DMS 273 (cell line): ENCODE data around the gene CPHXL2.

Source experiments
- DNase-seq: peaks from one replicate; lab custom pipeline; 2025; ENCODE audit not compliant: unreplicated experiment; lab: John Stamatoyannopoulos, UW

CPHXL2 gene

DNA sequence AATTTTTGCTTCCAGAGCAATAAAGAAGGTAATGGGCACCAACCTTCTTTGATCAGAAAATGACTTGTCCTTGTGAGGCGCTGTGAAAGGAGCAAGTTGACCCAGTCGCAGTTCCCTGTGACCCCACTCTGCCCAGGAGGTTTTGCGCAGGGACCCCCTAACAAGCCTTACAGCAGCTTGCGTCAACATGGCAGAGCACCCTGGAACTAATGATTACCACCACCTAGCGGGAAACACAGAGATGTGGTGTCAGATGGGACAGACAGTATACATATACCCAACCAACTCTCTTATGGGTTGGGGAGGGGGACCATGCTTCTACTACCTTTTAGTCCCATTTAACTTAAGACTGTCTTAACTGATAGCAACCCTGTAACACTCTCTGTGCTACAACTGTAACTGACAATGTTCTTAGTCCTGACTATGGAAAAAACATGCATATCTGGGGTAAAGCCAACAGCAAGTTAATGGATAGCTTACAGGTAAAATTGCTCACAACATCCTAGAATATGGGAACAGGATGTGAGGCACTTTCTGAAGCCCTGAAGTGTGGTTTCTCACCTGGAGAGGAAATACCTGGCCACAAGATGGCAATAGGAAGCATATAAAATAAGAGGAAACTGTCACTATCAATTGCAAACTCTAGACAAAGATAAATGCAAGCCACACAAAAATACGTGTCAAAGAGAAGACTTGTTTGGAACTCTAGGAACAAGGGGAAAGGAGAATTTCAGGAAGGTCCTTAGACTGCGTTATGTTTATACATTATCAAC is 32.4 kb downstream of the CPHXL2 start:
- no peak for DNase-seq

GRCh38 chr16:75640598-75640997 is 36.2 kb downstream of the CPHXL2 start:
- no peak for DNase-seq

DNA sequence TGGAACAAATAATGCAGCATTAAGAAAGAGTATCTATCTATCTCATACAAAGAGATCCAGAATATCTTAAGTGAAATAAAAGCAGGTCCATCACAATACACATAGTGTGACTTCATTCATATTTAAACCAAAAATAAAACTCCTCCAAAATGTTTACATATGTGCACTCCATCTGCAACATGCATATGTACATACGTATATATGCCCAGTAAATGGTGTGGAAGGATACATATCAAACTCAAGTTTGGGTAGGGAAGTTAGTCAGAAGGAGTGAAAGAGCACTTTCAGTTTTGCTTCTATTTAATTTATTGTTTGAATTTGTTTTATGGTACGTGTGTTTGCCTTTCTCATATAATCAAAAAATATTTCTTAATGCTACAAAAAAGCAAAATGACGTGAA is 41.8 kb downstream of the CPHXL2 start:
- DNase-seq: no peak

- DNase-seq: no peak
Measured at GRCh38 chr16:75632857-75633256, 44.0 kb downstream of the CPHXL2 start.

DNA sequence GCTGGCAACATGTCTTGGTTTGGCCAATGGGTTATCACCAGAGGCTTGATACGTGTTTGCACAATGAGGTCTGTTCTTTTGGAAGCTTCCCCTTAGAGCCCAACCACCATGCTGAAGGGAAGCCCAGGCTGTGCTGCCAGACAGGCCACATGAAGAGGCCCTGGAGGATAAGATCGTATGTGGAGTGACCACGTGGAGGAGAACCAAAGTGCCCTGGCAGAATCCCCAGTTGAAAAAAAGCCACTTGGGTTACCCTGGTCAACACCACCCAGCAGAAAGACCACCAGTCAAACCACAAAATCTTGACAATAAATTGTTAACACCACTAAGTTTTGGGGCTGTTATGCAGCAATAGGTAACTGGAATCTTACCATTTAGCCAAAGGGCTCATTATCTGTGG is 46.8 kb downstream of the CPHXL2 start:
- no peak for DNase-seq

DNA sequence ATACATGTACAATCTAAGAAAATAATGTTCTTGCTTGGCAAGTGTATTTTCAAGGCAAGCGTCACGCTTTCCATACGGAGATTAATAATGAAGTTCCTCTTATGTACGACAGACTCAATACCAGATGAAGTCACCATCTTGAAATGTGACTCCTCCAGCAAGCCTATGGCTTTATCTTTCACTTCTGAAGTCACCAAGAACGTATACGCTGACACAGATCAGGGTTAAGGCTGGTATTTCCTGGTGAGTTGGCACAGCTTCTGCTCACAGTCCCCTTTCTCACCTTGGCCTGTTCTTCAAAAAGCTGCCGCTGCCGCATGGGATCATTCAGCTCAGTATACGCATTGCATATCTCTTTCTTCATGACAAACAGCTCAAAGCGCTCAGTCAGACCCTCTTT is 47.7 kb downstream of the CPHXL2 start:
- no peak for DNase-seq

- no peak for DNase-seq
Measured at GRCh38 chr16:75628351-75628750, 48.5 kb downstream of the CPHXL2 start.

DNA sequence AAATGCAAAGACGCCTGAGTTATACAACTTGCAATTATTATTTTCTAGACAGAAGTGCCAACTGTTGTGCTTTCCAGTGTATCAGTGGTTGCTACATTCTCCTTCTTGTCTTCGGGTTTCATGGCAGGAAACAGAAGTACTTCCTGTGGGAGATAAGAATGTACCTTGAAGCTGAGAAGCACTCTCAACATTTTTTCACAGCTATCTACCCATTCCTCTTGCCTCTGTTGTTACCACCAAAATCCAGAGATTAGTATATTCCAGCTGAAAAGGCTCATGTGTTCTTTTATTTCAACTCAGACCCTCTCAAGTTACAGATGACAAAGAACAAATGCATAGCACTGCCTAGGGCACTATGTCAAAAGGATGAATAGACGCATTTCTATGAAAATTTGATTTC is 49.0 kb downstream of the CPHXL2 start:
- no peak for DNase-seq

- DNase-seq: no peak
Measured at GRCh38 chr16:75626806-75627205, 50.0 kb downstream of the CPHXL2 start.

DNA sequence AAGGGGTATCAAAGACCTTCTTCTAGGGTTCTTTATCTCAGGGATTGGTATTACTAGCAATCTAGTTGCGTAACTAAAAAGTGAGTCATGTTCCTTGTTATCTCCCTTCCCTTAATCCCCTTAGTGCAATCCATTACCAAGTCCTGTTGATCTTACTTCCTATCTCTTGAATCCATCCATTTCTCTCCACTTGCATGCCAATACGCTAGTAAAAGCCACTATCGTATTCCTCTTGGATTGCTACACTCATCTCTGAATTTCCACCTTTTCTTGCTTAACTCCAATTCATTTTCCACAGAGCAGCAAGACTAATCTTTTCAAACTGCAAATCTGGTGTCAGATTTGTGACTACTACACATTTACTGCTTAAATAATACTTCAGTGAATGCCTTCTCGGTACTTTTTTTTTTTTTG is 51.9 kb downstream of the CPHXL2 start:
- DNase-seq: no peak

- DNase-seq: peak; percentile 99
Measured at GRCh38 chr16:75622761-75623605, 53.8 kb downstream of the CPHXL2 start, which contains the start of gene ADAT1. ADAT1 (minus strand) TSS chr16:75623281; CDS start chr16:75620799, 2,482 bp downstream.

DNA sequence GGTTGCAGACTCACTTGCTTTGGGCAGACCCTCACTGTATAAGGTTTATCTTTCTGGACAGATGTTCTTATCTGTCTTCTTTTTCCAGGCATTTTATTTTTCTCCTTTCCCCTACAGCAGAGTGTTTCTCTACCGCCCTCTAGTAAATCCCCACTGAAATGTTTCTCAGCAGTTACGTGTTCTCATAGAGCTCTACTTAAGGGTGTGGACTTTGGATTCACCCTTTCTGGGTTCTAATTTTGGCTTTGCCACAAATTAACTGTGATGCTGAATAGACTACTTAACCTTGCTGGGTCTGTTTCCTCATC is 55.7 kb downstream of the CPHXL2 start:
- DNase-seq: peak; percentile 63

DNA sequence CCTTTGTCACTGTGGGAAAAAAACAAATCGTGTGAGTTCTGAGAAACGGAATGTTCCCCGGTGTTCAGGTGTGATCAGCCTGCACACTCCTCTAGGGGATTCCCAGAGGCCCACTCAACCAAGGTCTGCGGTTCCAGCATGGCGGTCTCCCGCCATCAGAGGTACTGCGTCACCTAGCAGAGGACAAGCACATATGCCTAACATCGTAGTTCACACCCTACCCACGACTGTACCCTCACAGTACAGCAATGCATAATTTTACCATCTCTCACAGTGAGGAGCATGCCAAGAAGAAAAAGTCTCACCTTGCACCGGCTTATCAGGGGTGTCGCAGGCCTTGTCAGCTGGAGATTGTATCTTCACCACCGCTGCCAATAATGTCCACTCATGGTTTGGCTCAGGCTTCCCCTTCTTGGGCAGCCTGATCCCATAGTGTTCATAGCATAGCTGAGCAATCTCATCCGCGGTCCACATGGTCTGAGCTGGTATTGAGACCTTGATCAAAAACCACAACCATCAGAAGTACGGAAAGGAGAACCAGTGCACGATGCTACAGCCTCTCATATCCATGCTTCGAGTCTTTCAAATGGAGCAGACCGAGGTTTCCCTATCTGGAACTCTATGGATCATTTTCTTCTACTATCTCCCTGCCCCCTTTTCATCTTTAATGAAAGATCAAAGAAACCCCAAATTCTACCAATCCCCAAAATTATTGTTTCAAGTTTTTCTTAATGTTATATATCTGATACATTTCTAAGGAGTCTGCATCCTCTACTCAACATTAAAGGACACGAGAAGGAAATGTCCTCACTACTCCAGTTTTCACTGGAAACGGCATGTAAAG is 56.3 kb downstream of the CPHXL2 start:
- no peak for DNase-seq

DNA sequence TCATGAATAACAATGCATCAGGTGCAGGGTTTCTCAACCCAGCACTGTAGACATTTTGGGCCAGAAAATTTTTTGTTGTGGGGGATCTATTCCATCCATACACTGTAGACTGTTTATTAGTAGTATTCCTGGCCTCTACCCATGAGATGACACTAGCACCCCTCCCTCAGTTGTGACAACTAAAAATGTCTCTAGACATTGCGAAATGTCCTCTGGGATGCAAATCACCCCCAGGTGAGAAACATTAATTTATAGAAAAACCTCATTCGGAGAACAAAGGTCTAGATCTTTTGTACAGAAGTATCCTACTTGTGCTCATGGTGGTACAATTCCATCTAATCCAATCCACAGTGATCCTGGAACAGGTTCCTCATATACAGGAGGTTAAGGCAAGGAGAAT is 58.0 kb downstream of the CPHXL2 start:
- DNase-seq: no peak

- no peak for DNase-seq
Measured at GRCh38 chr16:75617121-75617520, 59.7 kb downstream of the CPHXL2 start.

- no peak for DNase-seq
Measured at GRCh38 chr16:75616521-75617010, 60.2 kb downstream of the CPHXL2 start.

DNA sequence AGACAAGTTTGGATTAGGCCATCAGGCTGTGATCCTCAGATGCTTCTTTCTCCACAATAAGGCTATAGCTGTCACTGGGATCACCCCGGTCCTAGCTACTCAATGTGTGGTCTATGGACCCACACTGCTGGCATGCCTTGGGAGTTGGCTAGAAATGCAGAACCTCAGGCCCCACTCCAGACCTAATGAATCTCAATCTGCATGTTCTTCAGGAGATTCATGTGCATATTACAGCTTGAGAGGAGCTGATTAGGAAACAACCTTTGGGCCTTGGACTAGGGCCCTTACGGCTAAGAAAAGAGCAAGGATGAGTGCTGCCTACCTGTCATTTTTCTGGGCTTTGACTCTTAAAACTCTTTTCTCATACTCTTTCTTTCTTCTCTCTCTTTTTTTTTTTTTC is 61.2 kb downstream of the CPHXL2 start:
- no peak for DNase-seq

GRCh38 chr16:75614066-75614897 is 62.5 kb downstream of the CPHXL2 start:
- no peak for DNase-seq
